Activated CD8-positive, alpha-beta T cell treated with anti-CD3 and anti-CD28 coated beads for 36 hours (primary cell): ENCODE results near the gene PIK3C2B. TPM values are rescaled to one million over a fixed set of nuclear protein-coding genes. Genes with fewer than 3 reads are reported as not detected.
"Not testable (repeated sequence)": the region's sequence is repeated elsewhere in the genome, so short reads cannot be mapped to it uniquely, and the experiment has no call there.

Experiments
- ATAC-seq: fragments of 200-7000 bp; cut with Tn5 transposase; one replicate; pipeline ENCODE4 v1.10.0; 2021; ENCODE audit warnings: mild to moderate bottlenecking, moderate library complexity
- CTCF ChIA-PET: fragments of 350-600 bp; sonication (Branson Sonifier 250); formaldehyde crosslinking; loops from one replicate; lab custom pipeline; 2021; ENCODE audit warnings: antibody characterized with exemption; lab: Charles Lee
- POLR2A ChIA-PET: fragments of 350-600 bp; sonication (Branson Sonifier 250); formaldehyde crosslinking; loops from one replicate; lab custom pipeline; 2021; ENCODE audit warnings: antibody characterized with exemption; lab: Charles Lee
- DNase-seq: peaks from one replicate; pipeline ENCODE4 v3.0.0-alpha.2; 2020
- H3K27ac Mint-ChIP-seq: one replicate; pipeline ENCODE4 v1.8.0; 2021; ENCODE audit warnings: mild to moderate bottlenecking, mixed read lengths
- H3K27me3 Mint-ChIP-seq: one replicate; pipeline ENCODE4 v1.8.0; 2021; ENCODE audit warnings: mixed read lengths
- H3K36me3 Mint-ChIP-seq: one replicate; pipeline ENCODE4 v1.8.0; 2021; ENCODE audit warnings: low read depth, mixed read lengths
- H3K4me1 Mint-ChIP-seq: one replicate; pipeline ENCODE4 v1.8.0; 2021; ENCODE audit warnings: low read depth, mixed read lengths
- H3K4me3 Mint-ChIP-seq: one replicate; pipeline ENCODE4 v1.8.0; 2021; ENCODE audit warnings: mild to moderate bottlenecking, moderate library complexity, mixed read lengths
- H3K9me3 Mint-ChIP-seq: one replicate; pipeline ENCODE4 v1.8.0; 2021; ENCODE audit warnings: mixed read lengths
- intact Hi-C: fragments of 100-400 bp; cut with micrococcal nuclease; formaldehyde crosslinking; loops from one replicate; pipeline ENCODE4 v1.10.0; 2022
- total RNA-seq, 2 experiments: library from RNA; stranded (reverse); gene quantifications; one replicate each; pipeline ENCODE4 v1.2.3, GENCODE V29; 2021
- TF ChIP-seq, protein P1 (sequence below): fragments of 200-600 bp; IDR thresholded peaks from one replicate; pipeline ENCODE4 v1.8.0; 2022; ENCODE audit warnings: antibody characterized with exemption, mild to moderate bottlenecking

The PIK3C2B gene
- total RNA-seq, 2 experiments from 2014 or later = 26.6 to 28.9 TPM

DNA sequence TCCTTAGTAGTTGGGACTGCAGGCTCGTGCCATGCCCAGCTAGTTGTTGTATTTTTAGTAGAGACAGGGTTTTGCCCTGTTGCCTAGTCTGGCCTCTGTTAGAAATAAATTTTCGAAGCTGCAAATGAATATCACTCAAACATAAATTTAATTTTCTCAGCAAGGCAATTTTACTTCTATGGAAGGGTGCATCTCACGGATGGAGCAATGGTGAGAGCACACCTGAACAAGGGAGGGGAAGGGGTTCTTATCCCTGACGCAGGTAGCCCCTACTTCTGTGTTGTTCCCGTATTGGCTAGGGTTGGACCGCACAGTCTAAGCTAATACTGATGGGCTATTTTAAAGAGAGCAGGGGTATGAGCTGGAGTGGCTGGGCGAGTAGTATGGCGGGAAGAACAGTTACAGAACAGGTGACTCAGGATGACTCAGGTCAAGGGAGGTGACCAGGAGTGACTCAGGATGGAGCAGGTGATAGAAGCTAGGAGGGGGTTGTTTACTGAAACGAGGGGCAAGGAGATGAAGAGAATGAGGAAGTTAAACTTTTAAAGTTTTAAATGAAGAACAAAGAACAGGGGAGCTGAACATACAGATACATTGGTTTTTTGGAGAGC is 29.1 kb upstream of the PIK3C2B start:
- DNase-seq = peak; percentile 52
- ATAC-seq = peak; percentile 12
- Mint-ChIP-seq H3K9me3 (peaks cover 10% of the 10 kb centered on the region), H3K27ac (peak overlapping the region; percentile 78), H3K4me3 (no peak overlapping the region), H3K36me3 (peaks cover 63% of the 10 kb centered on the region), H3K27me3 (no peaks in the 10 kb centered on the region), H3K4me1 (peaks cover 55% of the 10 kb centered on the region)
- ChIA-PET POLR2A (interaction anchor here (1.4 to 2.0 kb wide), 5 partner anchors 9 to 33 kb away, joined by 4 to 7 read pairs (median 7); no protein-coding TSS in a partner anchor), CTCF (interaction anchor here (1.5 to 2.0 kb wide), 2 partner anchors 42 to 283 kb away, joined by 4 to 6 read pairs; no protein-coding TSS in a partner anchor)
- intact Hi-C loops = no loop called here
- TF ChIP-seq, protein P1, sequence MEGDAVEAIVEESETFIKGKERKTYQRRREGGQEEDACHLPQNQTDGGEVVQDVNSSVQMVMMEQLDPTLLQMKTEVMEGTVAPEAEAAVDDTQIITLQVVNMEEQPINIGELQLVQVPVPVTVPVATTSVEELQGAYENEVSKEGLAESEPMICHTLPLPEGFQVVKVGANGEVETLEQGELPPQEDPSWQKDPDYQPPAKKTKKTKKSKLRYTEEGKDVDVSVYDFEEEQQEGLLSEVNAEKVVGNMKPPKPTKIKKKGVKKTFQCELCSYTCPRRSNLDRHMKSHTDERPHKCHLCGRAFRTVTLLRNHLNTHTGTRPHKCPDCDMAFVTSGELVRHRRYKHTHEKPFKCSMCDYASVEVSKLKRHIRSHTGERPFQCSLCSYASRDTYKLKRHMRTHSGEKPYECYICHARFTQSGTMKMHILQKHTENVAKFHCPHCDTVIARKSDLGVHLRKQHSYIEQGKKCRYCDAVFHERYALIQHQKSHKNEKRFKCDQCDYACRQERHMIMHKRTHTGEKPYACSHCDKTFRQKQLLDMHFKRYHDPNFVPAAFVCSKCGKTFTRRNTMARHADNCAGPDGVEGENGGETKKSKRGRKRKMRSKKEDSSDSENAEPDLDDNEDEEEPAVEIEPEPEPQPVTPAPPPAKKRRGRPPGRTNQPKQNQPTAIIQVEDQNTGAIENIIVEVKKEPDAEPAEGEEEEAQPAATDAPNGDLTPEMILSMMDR = no peak

DNA sequence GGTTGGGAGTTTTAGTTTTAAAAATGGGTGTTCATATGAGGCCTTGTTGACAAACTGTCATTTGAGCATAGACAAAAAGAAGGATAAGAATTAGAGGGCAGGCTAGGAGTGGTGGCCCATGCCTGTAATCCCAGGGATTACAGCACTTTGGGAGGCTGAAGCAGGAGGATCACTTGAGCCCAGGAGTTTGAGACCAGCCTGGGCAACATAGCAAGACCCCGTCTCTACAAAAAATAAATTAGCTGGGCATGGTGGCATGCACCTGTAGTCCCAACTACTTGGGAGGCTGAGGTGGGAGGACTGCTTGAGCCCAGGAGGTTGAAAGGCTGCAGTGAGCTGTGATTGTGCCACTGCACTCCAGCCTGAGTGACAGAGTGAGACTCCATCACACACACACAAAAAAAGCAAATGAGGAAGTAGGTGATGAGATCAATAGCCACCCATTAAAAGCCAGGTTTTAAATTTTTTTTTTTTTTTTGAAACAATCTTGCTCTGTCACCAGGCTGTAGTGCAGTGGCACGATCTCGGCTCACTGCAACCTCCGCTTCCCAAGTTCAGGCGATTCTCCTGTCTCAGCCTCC is 27.4 kb upstream of the PIK3C2B start:
- peak overlapping the region; percentile 78 for H3K27ac Mint-ChIP-seq
- H3K36me3 Mint-ChIP-seq = peaks cover 69% of the 10 kb centered on the region
- DNase-seq, H3K27me3 Mint-ChIP-seq, H3K9me3 Mint-ChIP-seq, H3K4me3 Mint-ChIP-seq, ATAC-seq, intact Hi-C loops: not testable (repeated sequence)
- ChIA-PET POLR2A (interaction anchor here (0.8 to 2.1 kb wide), 4 partner anchors 9 to 66 kb away, joined by 3 to 11 read pairs (median 3); no protein-coding TSS in a partner anchor), CTCF (interaction anchor here (1.1 to 1.3 kb wide), 2 partner anchors 16 to 47 kb away, joined by 3 read pairs; no protein-coding TSS in a partner anchor)
- peaks cover 66% of the 10 kb centered on the region for H3K4me1 Mint-ChIP-seq

DNA sequence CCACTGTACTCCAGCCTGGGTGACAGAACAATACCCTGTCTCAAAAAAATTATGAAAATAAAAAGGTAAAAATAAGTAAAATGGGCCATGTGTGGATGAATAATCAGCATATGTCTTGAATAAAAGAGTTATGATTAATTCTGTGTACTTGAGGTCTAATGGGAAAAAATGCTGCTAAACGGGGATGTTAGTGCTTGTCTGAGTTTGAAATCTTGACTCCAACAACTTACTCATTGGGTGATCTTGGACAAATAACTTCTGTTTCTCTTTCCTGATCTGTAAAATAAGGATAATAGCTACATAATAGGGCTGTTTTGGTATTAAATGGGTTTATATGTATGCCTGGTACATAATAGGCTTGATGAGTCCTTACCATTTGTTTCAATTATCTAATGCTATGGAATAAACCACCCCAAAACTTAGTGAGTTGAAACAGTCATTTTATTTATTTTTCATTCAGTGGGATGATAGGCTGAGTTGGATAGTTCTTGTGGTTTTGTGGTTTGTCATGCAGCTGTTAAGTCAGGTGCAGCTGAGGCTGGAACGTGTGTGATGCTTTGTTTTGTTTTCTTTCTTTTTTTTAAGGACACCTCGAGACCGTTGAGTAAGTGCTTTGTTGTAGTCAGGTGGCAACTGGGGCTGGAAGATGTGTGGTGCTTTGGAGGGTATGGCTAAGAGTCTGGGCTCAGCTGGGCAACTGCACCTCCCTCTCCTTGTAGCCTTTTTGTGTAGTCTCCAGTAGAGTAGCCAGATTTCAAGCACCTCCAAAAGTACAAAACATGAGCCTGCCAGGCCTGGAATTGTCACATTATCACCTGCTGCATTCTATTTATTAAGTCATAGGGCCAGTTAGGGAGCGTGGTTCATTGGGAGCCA is 26.5 kb upstream of the PIK3C2B start:
- ATAC-seq (peak; percentile 44), DNase-seq (peak; percentile 73)
- peak overlapping the region; percentile 31 for H3K4me3 Mint-ChIP-seq
- TF ChIP-seq, protein P1 = no peak
- ChIA-PET POLR2A (interaction anchor here (0.7 to 2.1 kb wide), 4 partner anchors 10 to 1198 kb away, joined by 3 to 11 read pairs (median 3); no protein-coding TSS in a partner anchor), CTCF (interaction anchor here (1.3 kb wide), 2 partner anchors 48 to 286 kb away, joined by 3 to 4 read pairs; no protein-coding TSS in a partner anchor)
- H3K4me1 Mint-ChIP-seq = peaks cover 65% of the 10 kb centered on the region
- H3K27me3 Mint-ChIP-seq = no peaks in the 10 kb centered on the region
- H3K36me3 Mint-ChIP-seq = peaks cover 65% of the 10 kb centered on the region
- peak overlapping the region; percentile 85 for H3K27ac Mint-ChIP-seq
- intact Hi-C loops = no loop called here
- peaks cover 11% of the 10 kb centered on the region for H3K9me3 Mint-ChIP-seq

DNA sequence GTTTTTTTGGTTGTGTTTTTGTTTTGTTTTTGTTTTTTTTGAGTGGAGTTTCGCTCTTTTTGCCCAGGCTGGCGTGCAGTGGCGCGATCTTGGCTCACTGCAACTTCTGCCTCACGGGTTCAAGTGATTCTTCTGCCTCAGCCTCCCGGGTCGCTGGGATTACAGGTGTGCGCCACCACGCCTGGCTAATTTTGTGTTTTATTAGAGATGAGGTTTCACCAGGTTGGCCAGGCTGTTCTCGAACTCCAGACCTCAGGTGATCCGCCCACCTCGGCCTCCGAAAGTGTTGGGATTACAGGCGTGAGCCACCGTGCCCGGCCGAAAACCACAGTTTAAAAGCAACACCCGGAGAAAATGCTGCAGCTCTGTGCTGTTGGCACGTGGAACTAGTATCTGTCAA is 22.8 kb upstream of the PIK3C2B start:
- ATAC-seq, H3K9me3 Mint-ChIP-seq, H3K4me3 Mint-ChIP-seq, H3K27me3 Mint-ChIP-seq, H3K27ac Mint-ChIP-seq, intact Hi-C loops: not testable (repeated sequence)
- DNase-seq = peak; percentile 60
- CTCF ChIA-PET = interaction anchor here (0.9 to 3.9 kb wide), 6 partner anchors 10 to 290 kb away, joined by 4 to 39 read pairs (median 11); no protein-coding TSS in a partner anchor
- Mint-ChIP-seq H3K36me3 (peaks cover 41% of the 10 kb centered on the region), H3K4me1 (peaks cover 62% of the 10 kb centered on the region)
- POLR2A ChIA-PET = interaction anchor here (1.1 to 5.5 kb wide), 10 partner anchors 8 to 604 kb away, joined by 3 to 80 read pairs (median 6); no protein-coding TSS in a partner anchor

DNA sequence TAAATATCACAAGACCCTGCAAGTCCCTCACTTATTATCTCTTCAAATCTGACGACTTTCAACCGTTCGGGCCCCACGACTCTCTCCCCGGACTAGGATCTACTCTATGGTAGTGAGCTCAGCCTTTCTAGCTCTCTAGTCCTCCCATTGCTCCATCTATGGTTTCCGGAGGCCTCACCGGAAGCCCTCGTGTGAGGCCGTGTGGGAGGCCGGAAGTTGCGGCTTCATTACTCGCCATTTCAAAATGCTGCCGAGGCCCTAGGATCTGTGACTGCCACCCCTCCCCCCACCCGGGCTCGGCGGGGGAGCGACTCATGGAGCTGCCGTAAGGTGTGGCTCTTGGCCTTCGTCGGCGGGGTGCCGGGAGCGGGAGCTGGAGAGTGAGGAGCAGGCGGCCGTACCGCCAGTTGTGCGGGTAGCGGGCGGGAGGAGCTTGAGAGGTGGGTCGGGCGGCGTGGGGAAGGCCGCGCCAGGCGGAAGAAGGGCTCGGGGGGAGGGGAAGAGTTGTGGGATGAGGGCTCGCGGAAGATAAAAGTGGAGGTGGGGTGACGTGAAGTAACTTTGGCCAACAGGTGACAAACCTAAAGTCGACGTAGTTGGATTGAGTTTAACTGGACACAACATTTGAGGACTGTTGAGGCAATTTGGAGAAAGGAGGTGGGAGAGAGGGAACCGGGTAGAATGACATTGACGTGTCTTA is 21.7 kb upstream of the PIK3C2B start, which contains the start of gene MDM4:
Gene MDM4, plus strand, starts transcription at position 227 of the 700 bp plus-strand sequence. CDS start 9,113 bp downstream, outside the sequence.
- ChIA-PET POLR2A (interaction anchor here (0.7 to 5.5 kb wide), 17 partner anchors 9 to 605 kb away, joined by 3 to 80 read pairs (median 5); partner anchors contain the start of gene PIK3C2B), CTCF (interaction anchor here (0.8 to 3.9 kb wide), 11 partner anchors 9 to 291 kb away, joined by 3 to 39 read pairs (median 10); partner anchors contain the start of gene PIK3C2B)
- Mint-ChIP-seq H3K36me3 (peaks cover 34% of the 10 kb centered on the region), H3K9me3 (peaks cover 1% of the 10 kb centered on the region), H3K4me1 (peaks cover 55% of the 10 kb centered on the region), H3K27ac (no peak within 1 kb of the TSS), H3K4me3 (no peak within 1 kb of the TSS), H3K27me3 (no peaks in the 10 kb centered on the region)
- DNase-seq (peak; percentile 98), ATAC-seq (peak; percentile 88)
- TF ChIP-seq, protein P1 = no peak
- intact Hi-C loops = no loop called here
